Measurements from ENCODE around the gene TAS2R30.

- TF ChIP-seq CTCF (IDR thresholded peaks at IDR 0.05) = no peak
- no peak for TF ChIP-seq ZFX (IDR thresholded peaks at IDR 0.05; ENCODE audit: borderline replicate concordance)
These were observed 20.0 kb upstream of the TAS2R30 start for GRCh38 chr12:11154400-11154925.

All from 22Rv1 (cell line).